GM10847 (cell line): Measurements from ENCODE around the gene ARL17B.
A peak's percentile ranks its signal among the peaks of the same experiment; 100 is the strongest.
"Not testable (repeated sequence)": the region's sequence is repeated elsewhere in the genome, so short reads cannot be mapped to it uniquely, and the experiment has no call there.

ENCODE experiments used
- POLR2A ChIP-seq: IDR thresholded peaks from 2 replicates; pipeline ENCODE4 v1.6.1; 2011; ENCODE audit not compliant: insufficient read length; ENCODE audit errors: extremely low read depth

ARL17B gene

DNA sequence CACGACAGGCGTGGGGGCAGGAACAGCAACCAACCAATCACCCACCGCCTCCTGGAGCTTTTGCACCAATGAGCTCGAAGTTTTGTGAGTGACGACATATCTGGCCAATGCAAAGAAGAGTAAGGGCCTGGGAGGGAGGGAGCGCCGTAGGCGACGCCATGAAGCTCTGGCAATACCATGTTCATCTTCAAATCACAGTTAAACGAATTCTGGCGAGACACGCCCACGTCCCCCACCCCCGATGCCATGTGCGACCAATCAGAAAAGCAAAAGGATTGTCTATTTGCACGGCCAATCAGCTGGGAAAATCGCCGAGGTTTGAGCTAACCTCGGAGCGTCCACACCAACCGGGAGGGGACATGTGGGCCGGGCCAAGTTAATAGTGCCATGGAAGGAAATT lies at the start of gene ARL17B:
Gene ARL17B, minus strand, starts transcription at position 12 of the 400 bp plus-strand sequence. CDS start 3,369 bp downstream, outside the sequence.
- TF ChIP-seq POLR2A, result not testable (repeated sequence)

GRCh38 chr17:46294831-46295230 lies 66.7 kb downstream of the ARL17B start, which contains the start of gene LRRC37A:
TSS of gene LRRC37A (plus strand) at chr17:46295131. CDS start at chr17:46295134, 3 bp downstream.
- TF ChIP-seq POLR2A, result not testable (repeated sequence)

GRCh38 chr17:46274238-46274637 lies 87.3 kb downstream of the ARL17B start:
- TF ChIP-seq POLR2A, result no peak

DNA sequence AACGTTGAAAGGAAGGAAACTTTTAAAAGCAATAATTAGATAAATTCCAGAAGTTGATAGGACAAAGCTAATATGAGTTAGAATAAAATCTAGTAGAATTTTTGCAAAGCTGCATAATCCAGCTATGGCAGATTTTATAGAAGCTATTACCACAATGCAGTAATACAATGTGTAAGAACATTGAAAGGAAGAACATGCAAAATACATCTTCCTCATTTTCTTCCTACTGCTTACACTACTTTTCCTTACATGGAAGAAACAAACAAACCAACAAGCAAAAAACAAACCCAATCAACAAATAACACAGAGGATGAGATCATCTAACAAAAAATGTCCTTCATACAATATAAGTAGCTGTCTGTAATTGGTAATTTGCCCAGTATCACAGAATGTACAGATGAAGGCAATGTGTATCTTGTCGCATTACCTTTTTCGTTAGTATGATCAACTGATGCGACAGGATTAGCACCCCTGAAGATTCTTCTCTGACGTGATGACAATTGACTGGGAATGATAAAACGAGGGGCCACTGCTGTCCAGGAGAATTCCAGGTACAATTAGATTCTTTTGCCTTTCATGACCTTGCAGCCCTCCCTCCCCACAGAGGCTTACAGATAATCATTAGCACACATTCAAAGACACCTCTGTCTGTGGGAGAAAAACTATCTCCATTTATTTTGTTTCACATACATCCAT lies 87.9 kb downstream of the ARL17B start:
- TF ChIP-seq POLR2A, result no peak

GRCh38 chr17:46270032-46270431 lies 91.5 kb downstream of the ARL17B start:
- no peak for TF ChIP-seq POLR2A

DNA sequence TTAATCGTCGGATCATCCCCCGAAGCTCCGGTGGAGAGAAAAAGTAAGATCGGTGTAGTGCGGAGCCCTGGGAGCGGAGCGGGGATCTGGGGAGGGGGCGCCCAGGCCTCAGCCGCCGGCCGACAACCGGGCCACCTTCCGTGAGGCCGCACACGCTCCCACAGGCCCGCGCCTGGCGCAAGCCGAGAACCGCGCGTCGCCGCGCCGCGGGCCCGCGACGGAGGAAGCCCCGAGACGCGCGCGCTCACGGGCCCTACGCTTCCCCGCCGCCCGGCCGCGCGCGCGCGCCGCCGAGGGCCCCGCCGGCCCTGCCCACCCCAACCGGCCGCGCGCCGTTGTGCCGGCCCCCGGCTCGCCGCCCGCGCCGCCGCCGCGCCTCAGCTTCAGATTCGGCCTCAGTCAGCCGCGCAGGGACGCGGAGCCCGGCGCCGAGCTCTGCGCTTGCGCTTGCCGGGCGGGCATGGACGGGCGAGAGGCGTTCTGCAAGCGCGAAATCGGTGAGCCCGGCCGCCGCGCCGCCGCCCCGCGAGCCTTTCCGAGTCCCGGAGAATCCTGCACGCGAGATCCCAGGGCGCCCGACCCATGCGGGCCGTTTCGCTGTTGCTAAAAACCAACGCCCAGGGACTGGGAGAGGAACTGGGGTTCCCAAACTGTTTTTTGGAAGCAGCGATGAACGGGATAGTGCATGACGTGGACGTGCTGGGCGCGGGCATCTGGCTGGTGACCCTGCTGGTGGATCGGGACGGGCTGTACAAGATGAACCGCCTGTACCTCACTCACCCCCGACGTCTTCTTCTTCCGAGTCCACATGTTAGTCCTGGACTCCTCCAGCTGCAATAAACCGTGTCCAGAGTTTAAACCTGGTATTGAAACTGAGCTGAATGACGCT lies 94.7 kb downstream of the ARL17B start:
- TF ChIP-seq POLR2A, result peak; percentile 68

- no peak for TF ChIP-seq POLR2A
Observed at GRCh38 chr17:46264456-46265198, 96.9 kb downstream of the ARL17B start.

DNA sequence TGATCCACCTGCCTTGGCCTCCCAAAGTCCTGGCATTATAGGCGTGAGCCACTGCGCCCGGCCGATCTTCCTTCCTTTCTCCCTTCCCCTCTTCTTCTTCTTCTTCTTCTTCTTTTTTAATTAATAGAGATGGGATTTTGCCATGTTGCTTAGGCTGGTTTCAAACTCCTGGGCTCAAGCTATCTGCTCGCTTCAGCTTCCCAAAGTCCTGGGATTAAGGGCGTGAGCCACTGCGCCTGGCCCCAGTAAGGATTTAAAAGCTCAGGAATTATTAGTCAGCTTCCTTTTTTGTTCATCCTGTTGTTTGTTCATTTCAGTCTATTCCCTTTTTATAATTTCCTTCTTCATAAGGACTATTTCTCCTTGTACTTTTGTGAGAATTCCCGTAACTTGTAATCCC lies 99.3 kb downstream of the ARL17B start:
- no peak for TF ChIP-seq POLR2A

DNA sequence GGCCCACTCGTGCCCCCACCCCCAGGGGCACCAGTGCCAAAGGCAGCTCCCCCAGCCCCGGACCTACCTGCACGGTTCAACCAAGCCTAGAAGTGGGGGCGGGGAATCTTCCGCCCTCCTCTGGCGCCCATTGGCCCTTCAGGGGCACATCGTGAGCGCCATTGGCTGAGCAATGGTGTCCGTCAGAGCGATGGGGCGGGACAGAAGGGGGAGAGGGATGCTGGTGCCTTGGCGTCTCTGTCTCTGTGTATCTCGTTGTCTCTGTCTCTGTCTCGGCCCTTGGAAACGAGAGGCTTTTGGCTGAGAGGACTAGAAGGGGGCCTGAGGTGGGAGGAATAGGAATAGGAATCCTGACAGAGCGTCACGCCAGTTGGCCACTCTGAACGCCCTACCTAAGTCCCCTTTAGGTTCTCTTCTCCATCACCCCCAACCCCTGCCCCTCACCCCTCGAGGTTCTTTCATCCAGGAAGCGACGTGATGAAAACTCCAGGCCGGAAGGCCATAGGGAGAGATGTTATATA lies 136.2 kb downstream of the ARL17B start:
- TF ChIP-seq POLR2A, result peak; percentile 16
